ENCODE measurements around the gene NLE1.

NLE1 gene

GRCh38 chr17:35088356-35088880 is 53.7 kb downstream of the NLE1 start:
- Histone ChIP-seq H3K4me1 (ENCODE audit: control insufficient read depth, insufficient read depth, low read length) (peaks cover 5% of the 10 kb centered on the region), H3K36me3 (ENCODE audit: control insufficient read depth, insufficient read depth, low read length) (no peaks in the 10 kb centered on the region), H3K9ac (ENCODE audit: low read length) (peak overlapping the region; percentile 41), H3K27ac (ENCODE audit: low read depth, low read length) (peak overlapping the region; percentile 81), H3K4me3 (ENCODE audit: low read length) (peak overlapping the region; percentile 73), H3K27me3 (ENCODE audit: control insufficient read depth, insufficient read depth, low read length) (no peaks in the 10 kb centered on the region)

GRCh38 chr17:35087731-35088355 is 54.3 kb downstream of the NLE1 start:
- peak overlapping the region; percentile 81 for H3K27ac ChIP-seq (ENCODE audit: low read depth, low read length)

GRCh38 chr17:35086931-35087573 is 55.1 kb downstream of the NLE1 start:
- no peak overlapping the region for H3K27ac ChIP-seq (ENCODE audit: low read depth, low read length)
- H3K36me3 ChIP-seq (ENCODE audit: control insufficient read depth, insufficient read depth, low read length) = no peaks in the 10 kb centered on the region
- H3K27me3 ChIP-seq (ENCODE audit: control insufficient read depth, insufficient read depth, low read length) = no peaks in the 10 kb centered on the region
- no peak overlapping the region for H3K4me3 ChIP-seq (ENCODE audit: low read length)
- H3K4me1 ChIP-seq (ENCODE audit: control insufficient read depth, insufficient read depth, low read length) = peaks cover 8% of the 10 kb centered on the region
- H3K9ac ChIP-seq (ENCODE audit: low read length) = no peak overlapping the region

More at GRCh38 chr17:35087731-35088355, 54.3 kb downstream of the NLE1 start:
- Histone ChIP-seq H3K27me3 (ENCODE audit: control insufficient read depth, insufficient read depth, low read length) (no peaks in the 10 kb centered on the region), H3K9ac (ENCODE audit: low read length) (peak overlapping the region; percentile 41), H3K4me3 (ENCODE audit: low read length) (peak overlapping the region; percentile 73), H3K4me1 (ENCODE audit: control insufficient read depth, insufficient read depth, low read length) (peaks cover 5% of the 10 kb centered on the region), H3K36me3 (ENCODE audit: control insufficient read depth, insufficient read depth, low read length) (no peaks in the 10 kb centered on the region)

GRCh38 chr17:35086164-35086563 is 55.9 kb downstream of the NLE1 start:
- Histone ChIP-seq H3K4me3 (ENCODE audit: low read length) (no peak overlapping the region), H3K36me3 (ENCODE audit: control insufficient read depth, insufficient read depth, low read length) (no peaks in the 10 kb centered on the region), H3K27me3 (ENCODE audit: control insufficient read depth, insufficient read depth, low read length) (no peaks in the 10 kb centered on the region), H3K27ac (ENCODE audit: low read depth, low read length) (no peak overlapping the region), H3K4me1 (ENCODE audit: control insufficient read depth, insufficient read depth, low read length) (peaks cover 9% of the 10 kb centered on the region), H3K9ac (ENCODE audit: low read length) (no peak overlapping the region)

GRCh38 chr17:35084987-35085386 is 57.1 kb downstream of the NLE1 start:
- Histone ChIP-seq H3K4me1 (ENCODE audit: control insufficient read depth, insufficient read depth, low read length) (peaks cover 9% of the 10 kb centered on the region), H3K27ac (ENCODE audit: low read depth, low read length) (no peak overlapping the region), H3K4me3 (ENCODE audit: low read length) (no peak overlapping the region), H3K27me3 (ENCODE audit: control insufficient read depth, insufficient read depth, low read length) (no peaks in the 10 kb centered on the region), H3K36me3 (ENCODE audit: control insufficient read depth, insufficient read depth, low read length) (no peaks in the 10 kb centered on the region), H3K9ac (ENCODE audit: low read length) (no peak overlapping the region)

GRCh38 chr17:35083071-35083470 is 59.0 kb downstream of the NLE1 start:
- H3K36me3 ChIP-seq (ENCODE audit: control insufficient read depth, insufficient read depth, low read length) = no peaks in the 10 kb centered on the region
- H3K4me3 ChIP-seq (ENCODE audit: low read length) = no peak overlapping the region
- H3K4me1 ChIP-seq (ENCODE audit: control insufficient read depth, insufficient read depth, low read length) = peaks cover 9% of the 10 kb centered on the region
- H3K9ac ChIP-seq (ENCODE audit: low read length) = no peak overlapping the region
- H3K27ac ChIP-seq (ENCODE audit: low read depth, low read length) = no peak overlapping the region
- H3K27me3 ChIP-seq (ENCODE audit: control insufficient read depth, insufficient read depth, low read length) = no peaks in the 10 kb centered on the region

- Histone ChIP-seq H3K36me3 (ENCODE audit: control insufficient read depth, insufficient read depth, low read length) (no peaks in the 10 kb centered on the region), H3K4me1 (ENCODE audit: control insufficient read depth, insufficient read depth, low read length) (peaks cover 6% of the 10 kb centered on the region), H3K9ac (ENCODE audit: low read length) (no peak overlapping the region), H3K27me3 (ENCODE audit: control insufficient read depth, insufficient read depth, low read length) (no peaks in the 10 kb centered on the region), H3K4me3 (ENCODE audit: low read length) (no peak overlapping the region), H3K27ac (ENCODE audit: low read depth, low read length) (no peak overlapping the region)
Observed at GRCh38 chr17:35082073-35082657, 59.9 kb downstream of the NLE1 start.

- Histone ChIP-seq H3K27ac (ENCODE audit: low read depth, low read length) (no peak overlapping the region), H3K4me3 (ENCODE audit: low read length) (no peak overlapping the region), H3K9ac (ENCODE audit: low read length) (no peak overlapping the region), H3K36me3 (ENCODE audit: control insufficient read depth, insufficient read depth, low read length) (no peaks in the 10 kb centered on the region), H3K27me3 (ENCODE audit: control insufficient read depth, insufficient read depth, low read length) (no peaks in the 10 kb centered on the region), H3K4me1 (ENCODE audit: control insufficient read depth, insufficient read depth, low read length) (peaks cover 4% of the 10 kb centered on the region)
Observed at GRCh38 chr17:35081638-35082037, 60.5 kb downstream of the NLE1 start.

- Histone ChIP-seq H3K4me3 (ENCODE audit: low read length) (no peak overlapping the region), H3K9ac (ENCODE audit: low read length) (no peak overlapping the region), H3K36me3 (ENCODE audit: control insufficient read depth, insufficient read depth, low read length) (no peaks in the 10 kb centered on the region), H3K27ac (ENCODE audit: low read depth, low read length) (no peak overlapping the region), H3K27me3 (ENCODE audit: control insufficient read depth, insufficient read depth, low read length) (no peaks in the 10 kb centered on the region), H3K4me1 (ENCODE audit: control insufficient read depth, insufficient read depth, low read length) (peaks cover 4% of the 10 kb centered on the region)
Observed at GRCh38 chr17:35080536-35080935, 61.6 kb downstream of the NLE1 start.

- Histone ChIP-seq H3K4me1 (ENCODE audit: control insufficient read depth, insufficient read depth, low read length) (peaks cover 6% of the 10 kb centered on the region), H3K36me3 (ENCODE audit: control insufficient read depth, insufficient read depth, low read length) (no peaks in the 10 kb centered on the region), H3K9ac (ENCODE audit: low read length) (no peak overlapping the region), H3K27ac (ENCODE audit: low read depth, low read length) (no peak overlapping the region), H3K4me3 (ENCODE audit: low read length) (no peak overlapping the region), H3K27me3 (ENCODE audit: control insufficient read depth, insufficient read depth, low read length) (no peaks in the 10 kb centered on the region)
Observed at GRCh38 chr17:35079547-35080423, 62.3 kb downstream of the NLE1 start.
